Smooth muscle cell (in vitro differentiated cells): Measurements from ENCODE around the gene SCN3A. TPM values are rescaled to one million over a fixed set of nuclear protein-coding genes. Genes with fewer than 3 reads are reported as not detected.

ENCODE experiments used
- DNase-seq: peaks from one replicate; lab custom pipeline; 2025; ENCODE audit not compliant: unreplicated experiment; lab: John Stamatoyannopoulos, UW
- H2AFZ ChIP-seq: fragments of 200-600 bp; sonication (generic); 2 replicates; pipeline ENCODE4 v1.6.0; 2016; ENCODE audit warnings: antibody characterized with exemption, low read depth, mild to moderate bottlenecking
- H3F3A ChIP-seq: fragments of 200-600 bp; sonication (generic); 2 replicates; pipeline ENCODE4 v1.6.0; 2017; ENCODE audit warnings: antibody characterized with exemption, low read depth
- H3K27ac ChIP-seq: fragments of 200-600 bp; sonication (generic); 2 replicates; pipeline ENCODE4 v1.5.1; 2016; ENCODE audit warnings: low read depth, mild to moderate bottlenecking
- H3K27me3 ChIP-seq: fragments of 200-600 bp; sonication (generic); 2 replicates; pipeline ENCODE4 v1.6.1; 2016; ENCODE audit warnings: low read depth, mild to moderate bottlenecking
- H3K36me3 ChIP-seq: fragments of 200-600 bp; sonication (generic); 2 replicates; pipeline ENCODE4 v1.5.1; 2016; ENCODE audit warnings: low read depth
- H3K4me1 ChIP-seq: fragments of 200-600 bp; sonication (generic); 2 replicates; pipeline ENCODE4 v1.5.1; 2016; ENCODE audit warnings: low read depth
- H3K4me2 ChIP-seq: fragments of 200-600 bp; sonication (generic); 2 replicates; pipeline ENCODE4 v1.6.0; 2016; ENCODE audit warnings: mild to moderate bottlenecking
- H3K4me3 ChIP-seq: fragments of 200-600 bp; sonication (generic); 2 replicates; pipeline ENCODE4 v1.5.1; 2016; ENCODE audit warnings: mild to moderate bottlenecking
- H3K79me2 ChIP-seq: fragments of 200-600 bp; sonication (generic); 2 replicates; pipeline ENCODE4 v1.6.0; 2016; ENCODE audit warnings: low read depth, mild to moderate bottlenecking
- H3K9ac ChIP-seq: fragments of 200-600 bp; sonication (generic); 2 replicates; pipeline ENCODE4 v1.6.0; 2016; ENCODE audit warnings: low read depth
- H3K9me3 ChIP-seq: fragments of 200-600 bp; sonication (generic); replicated peaks from 2 replicates; pipeline ENCODE4 v1.5.1; 2016; ENCODE audit warnings: low read depth
- H4K20me1 ChIP-seq: fragments of 200-600 bp; sonication (generic); 2 replicates; pipeline ENCODE4 v1.6.0; 2016; ENCODE audit warnings: low read depth
- CTCF ChIP-seq: fragments of 200-600 bp; sonication (generic); IDR thresholded peaks from 2 replicates; pipeline ENCODE4 v1.5.1; 2017; ENCODE audit warnings: borderline replicate concordance, mild to moderate bottlenecking, antibody characterized with exemption; ENCODE audit not compliant: insufficient read depth, poor library complexity, severe bottlenecking
- WGBS: methylation state at CpG from one replicate; pipeline ENCODE4 v1.1.7; 2016; ENCODE audit warnings: low lambda C conversion rate; 5-methylcytosine and 5-hydroxymethylcytosine counted together
- polyA plus RNA-seq: library from polyadenylated mRNA; unstranded; fragments of >200 nt; fragmentation: Nextera tagmentation; extraction: Ambion mirVana; gene quantifications from 2 replicates; pipeline ENCODE4 v1.2.1, GENCODE V29; 2016
- total RNA-seq: library from RNA; depleted of rRNA; stranded (reverse); fragments of >200 nt; gene quantifications from 2 replicates; pipeline ENCODE4 v1.2.3, GENCODE V29; 2014

Gene SCN3A
- total and polyA plus RNA-seq, 2 experiments from 2014 or later: not detected

DNA sequence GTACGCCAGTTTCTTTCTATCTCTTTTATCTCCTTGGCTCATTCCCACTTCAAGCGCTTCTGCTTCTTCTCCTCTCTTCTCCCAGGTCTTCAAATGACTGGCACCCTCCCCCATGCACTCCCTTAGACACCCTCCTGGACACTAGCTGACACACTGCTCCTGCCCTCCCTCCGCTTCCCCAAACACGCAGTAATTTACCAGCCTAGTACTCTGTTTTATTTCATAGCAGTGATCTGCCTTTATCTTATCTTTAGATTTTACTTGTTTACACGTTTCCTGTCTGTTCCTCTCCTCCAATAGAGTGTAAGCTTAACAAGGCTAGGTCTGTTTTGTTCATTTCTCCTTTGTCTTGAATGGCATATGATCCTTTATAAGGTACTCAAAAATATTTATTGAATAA is 93.9 kb downstream of the SCN3A start:
- Histone ChIP-seq H3K79me2 (no peaks in the 10 kb centered on the region), H3K4me3 (no peak overlapping the region), H3K27ac (no peak overlapping the region), H2AFZ (no peak overlapping the region), H3K27me3 (peaks cover 5% of the 10 kb centered on the region), H3F3A (peaks cover 4% of the 10 kb centered on the region), H3K36me3 (no peaks in the 10 kb centered on the region), H3K9me3 (no peaks in the 10 kb centered on the region), H3K9ac (no peak overlapping the region), H4K20me1 (no peaks in the 10 kb centered on the region), H3K4me1 (no peaks in the 10 kb centered on the region), H3K4me2 (no peak overlapping the region)
- no peak for TF ChIP-seq CTCF
- 28% methylated on average over 5 of the region's 5 CpGs for WGBS
- no peak for DNase-seq

DNA sequence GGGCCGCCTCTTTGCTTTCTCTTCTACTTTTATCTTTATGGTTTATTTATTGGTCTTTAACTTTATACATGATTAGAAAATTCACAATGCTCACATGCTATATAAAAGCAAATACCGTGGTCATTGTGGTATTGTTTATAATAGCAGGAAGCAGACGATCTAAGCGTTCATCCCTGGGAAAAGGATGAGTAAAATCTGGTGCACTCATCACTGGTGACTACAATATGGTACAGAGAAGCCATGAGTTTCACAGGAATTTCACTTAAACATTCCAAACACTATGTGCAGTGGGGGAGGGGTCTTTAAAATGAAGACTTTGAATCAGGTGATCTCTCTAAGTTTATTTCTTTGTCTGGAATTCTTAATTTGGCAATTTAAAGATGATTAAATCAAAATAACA is 97.9 kb downstream of the SCN3A start:
- Histone ChIP-seq H3K9ac (no peak overlapping the region), H3K4me3 (no peak overlapping the region), H3K27me3 (peaks cover 5% of the 10 kb centered on the region), H3K4me1 (no peaks in the 10 kb centered on the region), H4K20me1 (no peaks in the 10 kb centered on the region), H3K9me3 (no peaks in the 10 kb centered on the region), H3K4me2 (no peak overlapping the region), H3F3A (no peaks in the 10 kb centered on the region), H3K79me2 (no peaks in the 10 kb centered on the region), H3K36me3 (no peaks in the 10 kb centered on the region), H2AFZ (no peak overlapping the region), H3K27ac (no peak overlapping the region)
- 41% methylated on average over 4 of the region's 4 CpGs for WGBS
- DNase-seq: no peak
- no peak for TF ChIP-seq CTCF

DNA sequence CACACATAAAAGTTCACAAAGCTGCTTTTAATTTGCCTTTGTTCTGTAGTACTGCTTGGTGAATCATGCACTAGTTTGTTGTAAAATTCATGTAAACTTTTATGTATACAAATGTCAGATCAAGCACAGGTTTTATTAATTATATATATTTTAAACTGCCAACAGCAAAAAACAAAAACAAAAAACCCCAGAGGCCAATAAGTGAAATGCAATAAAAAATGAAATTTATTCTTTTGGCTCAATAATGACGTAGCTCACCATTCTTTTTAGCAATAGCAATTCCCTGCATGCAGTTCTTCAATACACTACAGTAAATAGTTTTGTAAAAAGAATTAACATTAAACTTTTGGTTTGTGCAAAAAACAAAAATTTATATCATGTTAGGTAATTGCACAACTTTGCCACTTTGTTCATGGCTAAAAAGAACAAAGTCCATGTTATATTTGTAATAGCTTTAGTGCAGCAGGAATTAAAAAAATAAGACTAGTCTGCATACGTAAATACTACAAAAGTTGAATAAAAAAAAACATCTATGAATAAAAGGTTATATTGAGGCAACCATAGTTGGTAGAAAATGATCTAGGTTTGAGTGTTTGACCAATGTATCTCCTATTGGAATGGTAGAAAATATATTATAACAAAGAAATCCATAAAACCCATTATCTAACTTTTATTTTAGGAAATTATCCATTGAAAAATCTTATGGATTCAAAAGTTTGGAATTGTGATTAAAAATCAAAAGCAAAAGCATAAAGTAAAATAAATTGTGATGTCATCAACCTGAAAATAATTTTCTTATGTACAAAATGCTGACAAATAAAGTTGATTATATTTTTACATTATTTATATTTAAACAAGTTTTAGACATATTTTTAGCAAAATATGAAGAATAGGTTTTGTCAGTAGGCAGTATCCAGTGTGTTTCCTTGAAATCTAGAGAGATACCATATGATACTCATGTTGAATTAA is 115.6 kb downstream of the SCN3A start:
- Histone ChIP-seq H3K36me3 (no peaks in the 10 kb centered on the region), H2AFZ (no peak overlapping the region), H3K4me3 (no peak overlapping the region), H3K27me3 (no peaks in the 10 kb centered on the region), H3K27ac (no peak overlapping the region), H3F3A (no peaks in the 10 kb centered on the region), H4K20me1 (no peaks in the 10 kb centered on the region), H3K9ac (no peak overlapping the region), H3K9me3 (no peaks in the 10 kb centered on the region), H3K4me2 (no peak overlapping the region), H3K79me2 (no peaks in the 10 kb centered on the region), H3K4me1 (no peaks in the 10 kb centered on the region)
- no peak for TF ChIP-seq CTCF
- 92% methylated on average over 2 of the region's 2 CpGs for WGBS
- DNase-seq: no peak
